Fibroblast of the aortic adventitia (primary cell): ENCODE results near the gene RAB25. TPM values are rescaled to one million over a fixed set of nuclear protein-coding genes. Genes with fewer than 3 reads are reported as not detected.

Source experiments
- DNase-seq: peaks from one replicate; pipeline ENCODE4 v3.0.0-alpha.2; 2010; ENCODE audit warnings: low read depth
- H3K4me3 ChIP-seq: 2 replicates; pipeline ENCODE4 v1.5.1; 2011; ENCODE audit warnings: low read depth, mild to moderate bottlenecking, control low read depth, low read length, moderate library complexity
- CTCF ChIP-seq: IDR thresholded peaks from 2 replicates; pipeline ENCODE4 v1.5.1; 2011; ENCODE audit warnings: mild to moderate bottlenecking, low read length, control low read depth, inconsistent platforms; ENCODE audit not compliant: insufficient read depth
- total RNA-seq: library from RNA; depleted of rRNA; stranded (reverse); fragments of >200 nt; gene quantifications from 2 replicates; pipeline ENCODE4 v1.2.3, GENCODE V29; 2012; ENCODE audit warnings: low replicate concordance

Gene RAB25
- total RNA-seq, 1 donor, result not detected

DNA sequence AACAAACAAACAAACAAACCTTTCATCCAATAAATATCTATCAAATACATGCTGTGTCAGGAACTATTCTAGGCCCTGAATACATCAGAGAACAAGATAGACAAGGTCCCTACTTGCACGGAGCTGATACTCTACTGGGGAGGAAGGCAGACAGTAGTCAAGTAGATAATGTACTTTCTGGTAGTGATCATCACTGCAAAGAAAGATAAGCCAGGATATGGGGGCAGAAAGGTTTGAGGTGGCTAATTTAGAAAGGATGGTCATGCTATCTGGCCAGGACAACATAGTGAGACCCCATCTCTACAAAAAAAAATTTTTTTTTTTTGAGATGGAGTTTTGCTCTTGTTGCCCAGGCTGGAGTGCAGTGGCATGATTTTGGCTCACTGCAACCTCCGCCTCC lies 30.6 kb downstream of the RAB25 start:
- no peak overlapping the region for H3K4me3 ChIP-seq
- no peak for TF ChIP-seq CTCF
- no peak for DNase-seq

DNA sequence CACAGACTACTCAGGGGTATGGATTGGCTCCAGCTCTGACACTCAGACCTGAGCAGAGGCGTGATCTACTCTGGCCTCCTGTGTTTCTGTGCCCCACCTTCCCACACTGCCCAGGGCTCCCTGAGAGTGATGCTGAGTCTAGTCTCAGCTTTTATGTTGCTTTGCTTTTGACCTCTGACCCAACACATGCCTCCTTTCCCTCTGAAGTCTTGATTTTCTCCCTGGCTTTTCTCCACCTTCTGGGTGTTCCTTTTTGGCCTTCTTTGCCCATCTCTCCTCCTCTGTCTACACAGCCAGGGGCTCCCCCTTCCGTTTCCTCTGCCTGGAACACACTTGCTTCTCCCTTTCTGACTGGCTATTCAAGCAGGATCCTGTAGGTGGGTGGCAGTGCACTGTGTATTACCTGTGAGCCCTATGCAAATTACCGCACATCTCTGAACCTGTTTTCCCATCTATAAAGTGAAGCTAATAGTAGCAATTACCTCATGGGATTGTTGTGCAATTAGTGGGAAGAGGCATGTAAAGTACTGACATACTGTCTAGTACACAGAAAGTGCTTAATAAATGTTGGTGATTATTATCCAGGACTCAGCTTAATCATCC lies 35.0 kb downstream of the RAB25 start:
- TF ChIP-seq CTCF, result no peak
- H3K4me3 ChIP-seq, result no peak overlapping the region
- DNase-seq, result no peak

DNA sequence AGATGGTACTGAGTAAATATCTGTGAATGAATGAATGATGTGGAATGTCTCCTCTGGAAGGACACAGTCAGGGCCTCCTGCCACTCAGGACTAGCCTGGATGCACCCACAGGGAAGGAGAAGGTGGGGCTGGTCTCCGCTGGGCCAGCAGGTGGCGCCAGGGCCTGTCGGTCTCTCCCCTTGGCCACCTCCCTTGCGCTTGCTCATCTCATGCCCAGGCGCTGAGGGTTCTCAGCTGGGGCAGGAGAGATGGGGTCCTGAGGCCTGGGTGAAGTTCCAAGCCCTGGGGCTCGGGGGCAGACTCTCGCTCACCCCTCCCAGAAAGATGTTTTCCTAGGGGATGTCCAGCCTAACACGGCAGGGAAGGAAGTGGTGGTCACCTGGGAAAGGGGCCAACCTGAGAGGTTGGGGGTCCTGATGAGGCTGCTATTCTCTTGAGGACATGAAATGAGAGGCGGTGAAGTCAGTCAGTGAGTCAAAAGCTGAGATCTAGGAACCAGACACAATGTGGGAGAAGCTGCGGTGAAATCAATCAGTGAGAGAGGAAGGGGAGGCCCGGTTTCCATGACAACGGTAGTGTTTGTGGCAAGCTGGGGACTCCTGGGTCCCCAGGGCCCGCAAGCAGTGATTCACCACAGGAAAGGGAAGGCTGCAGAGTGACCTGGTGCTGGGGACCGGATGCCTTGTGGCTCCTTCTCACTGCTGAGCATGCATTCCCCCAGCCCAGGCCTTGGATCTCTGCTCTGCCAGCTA lies 35.9 kb downstream of the RAB25 start:
- peak; percentile 84 for DNase-seq
- H3K4me3 ChIP-seq, result no peak overlapping the region
- TF ChIP-seq CTCF, result peak; percentile 97

DNA sequence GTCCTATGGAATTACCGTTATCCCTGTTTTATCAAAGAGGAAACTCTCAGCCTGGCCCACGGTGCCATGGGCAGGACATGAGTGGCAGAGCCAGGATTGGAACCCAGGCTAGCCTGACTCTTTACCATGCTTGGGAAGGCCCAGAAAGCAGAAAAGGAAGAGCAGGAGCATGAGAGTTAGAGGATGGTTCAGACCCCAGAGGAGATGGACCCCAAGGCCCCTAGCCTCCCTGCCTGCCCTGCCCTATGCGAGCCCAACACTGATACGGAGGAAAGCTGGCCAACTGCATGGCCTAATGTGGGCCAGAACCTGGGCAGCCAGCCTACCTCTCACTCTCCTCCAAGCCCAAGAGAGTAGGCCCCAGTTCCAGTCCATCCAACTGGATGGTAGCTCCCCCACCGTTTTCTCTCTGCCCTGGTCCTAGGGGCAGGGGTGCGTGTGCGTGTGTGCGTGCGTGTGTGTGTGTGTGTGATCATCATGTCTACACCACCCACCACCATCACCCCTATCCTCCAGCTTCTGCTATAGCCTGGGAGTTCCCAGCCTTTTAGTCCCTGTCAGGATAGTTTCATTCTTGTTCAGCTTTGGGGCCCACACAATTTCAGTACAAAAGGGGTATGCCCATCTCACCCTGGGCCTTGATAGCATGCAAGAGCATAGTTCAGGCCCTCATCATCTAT lies 36.7 kb downstream of the RAB25 start:
- no peak for DNase-seq
- no peak for TF ChIP-seq CTCF

DNA sequence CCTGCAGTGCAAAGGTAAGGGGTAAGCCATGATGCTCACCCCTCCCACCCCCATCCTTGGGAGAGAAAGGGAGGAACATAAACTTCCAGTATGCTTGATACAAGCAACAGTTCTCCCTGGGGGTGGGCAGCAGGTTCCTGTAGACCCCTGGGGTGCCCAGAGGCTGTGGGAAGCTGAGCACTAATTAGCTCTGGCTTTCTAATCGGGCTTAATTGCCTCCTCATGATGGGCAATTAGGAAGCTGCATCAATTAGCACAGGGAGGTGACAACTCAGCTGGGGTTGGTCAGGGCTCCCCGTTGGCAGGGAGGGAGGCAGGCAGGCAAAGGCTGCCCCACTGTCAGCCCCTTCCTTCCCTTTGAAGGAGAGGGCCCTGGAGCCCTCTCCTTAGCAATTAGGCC lies 37.8 kb downstream of the RAB25 start:
- H3K4me3 ChIP-seq, result no peak overlapping the region
- TF ChIP-seq CTCF, result no peak
- no peak for DNase-seq

More for the DNA sequence above, 36.7 kb downstream of the RAB25 start:
- H3K4me3 ChIP-seq, result no peak overlapping the region

GRCh38 chr1:156099282-156099681 lies 38.3 kb downstream of the RAB25 start:
- TF ChIP-seq CTCF, result no peak
- no peak for DNase-seq
- no peak overlapping the region for H3K4me3 ChIP-seq
